ENCODE data around the gene STAM. TPM values are rescaled to one million over a fixed set of nuclear protein-coding genes. Genes with fewer than 3 reads are reported as not detected.

STAM gene
- total and polyA plus RNA-seq, 9 of the 15 experiments (the other 6 are each of a cell fraction or from before 2014, with no cell fraction given): 13.8 to 33.5 (median 26.4) TPM

GRCh38 chr10:17669185-17669872, 25.4 kb downstream of the STAM start:
- ChIA-PET CTCF (ENCODE audit: low intra/inter-chr PET ratio) (no interaction called here), POLR2A (interaction anchor here (2.2 kb wide), 1 partner anchor 9 kb away, joined by 7 read pairs; no protein-coding TSS in a partner anchor)
- FAIRE-seq: no peak
- 77% methylated on average over 5 of the region's 11 CpGs for WGBS (ENCODE audit: insufficient coverage, low coverage, missing lambda C conversion rate)
- H3K9ac ChIP-seq (ENCODE audit: insufficient read depth in 1 of 2, low read depth in 2 of 2, low read length in 2 of 2): no peak overlapping the region
- no peak for DNase-seq (ENCODE audit: extremely low read depth in 1 of 4, low spot score in 3 of 4)
- H4K20me1 ChIP-seq (replicated peaks; ENCODE audit: control insufficient read depth, insufficient read depth, low read length): peaks cover 6% of the 10 kb centered on the region; the same call in 1 of the 2 replicates
- no peaks in the 10 kb centered on the region for H3K27me3 ChIP-seq (ENCODE audit: control insufficient read depth in 2 of 2, insufficient read depth in 2 of 2, low read length in 2 of 2)
- intact Hi-C loops (cut with micrococcal nuclease): no loop called here
- ATAC-seq: no peak
- no peak overlapping the region for H3K27ac ChIP-seq (ENCODE audit: extremely low read depth, low read depth, low read length)
- no peak overlapping the region for H3K4me3 ChIP-seq
- in situ Hi-C loops (cut with MboI): no loop called here
- H3K4me2 ChIP-seq (ENCODE audit: insufficient read depth, low read length): no peak overlapping the region
- peaks cover 93% of the 10 kb centered on the region for H3K79me2 ChIP-seq (ENCODE audit: control insufficient read depth, insufficient read depth, low read length)
- no TSS peak for BruUV-seq (replicated peaks)
- peaks cover 2% of the 10 kb centered on the region; the same call in 1 of the 3 replicates for H3K36me3 ChIP-seq (ENCODE audit: control insufficient read depth, insufficient read depth, low read length)
- TF ChIP-seq, protein P1, sequence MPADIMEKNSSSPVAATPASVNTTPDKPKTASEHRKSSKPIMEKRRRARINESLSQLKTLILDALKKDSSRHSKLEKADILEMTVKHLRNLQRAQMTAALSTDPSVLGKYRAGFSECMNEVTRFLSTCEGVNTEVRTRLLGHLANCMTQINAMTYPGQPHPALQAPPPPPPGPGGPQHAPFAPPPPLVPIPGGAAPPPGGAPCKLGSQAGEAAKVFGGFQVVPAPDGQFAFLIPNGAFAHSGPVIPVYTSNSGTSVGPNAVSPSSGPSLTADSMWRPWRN (IDR thresholded peaks at IDR 0.05; ENCODE audit: low read depth): no peak
- 0 out of 2 replicates have a peak, but pooled peaks have one; percentile 32 for TF ChIP-seq CC2D1A (IDR thresholded peaks at IDR 0.05)
- H2AFZ ChIP-seq (ENCODE audit: low read depth, low read length): no peak overlapping the region
- H3K4me1 ChIP-seq (replicated peaks in 1 of 2; ENCODE audit: control insufficient read depth in 2 of 2, insufficient read depth in 2 of 2, low read length in 2 of 2): peaks cover 6 to 23% of the 10 kb centered on the region in 2 experiments; a peak in 4 of 5 replicates
- H3K9me3 ChIP-seq (replicated peaks; ENCODE audit: control insufficient read depth, insufficient read depth, low read depth, low read length): no peaks in the 10 kb centered on the region
- H3K9me1 ChIP-seq (ENCODE audit: control insufficient read depth, insufficient read depth, low read length): no peaks in the 10 kb centered on the region

DNA sequence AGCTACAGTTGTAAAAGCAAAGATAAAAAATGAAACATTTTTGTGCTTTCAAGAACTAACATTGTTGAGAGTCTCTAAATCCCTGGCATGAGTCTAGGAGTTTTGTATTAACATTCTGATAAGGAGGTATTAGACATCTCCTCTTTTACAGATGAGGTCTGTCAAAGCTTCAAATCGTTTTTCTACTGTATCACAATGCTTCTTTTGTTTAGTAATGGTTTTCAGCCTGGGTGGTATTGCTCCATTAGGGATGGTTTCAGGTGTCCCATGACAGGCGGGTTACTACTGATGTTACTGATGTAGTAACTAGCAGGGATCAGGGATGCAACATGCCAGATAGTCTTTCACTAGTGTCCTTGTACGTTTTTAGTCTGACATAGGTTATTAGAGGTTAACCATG, 27.4 kb downstream of the STAM start:
- BruUV-seq (replicated peaks): no TSS peak
- DNase-seq (ENCODE audit: extremely low read depth in 1 of 4, low spot score in 3 of 4) (no peak), ATAC-seq (no peak), FAIRE-seq (no peak)
- Histone ChIP-seq H2AFZ (ENCODE audit: low read depth, low read length) (no peak overlapping the region), H3K9ac (ENCODE audit: insufficient read depth in 1 of 2, low read depth in 2 of 2, low read length in 2 of 2) (no peak overlapping the region), H3K27me3 (ENCODE audit: control insufficient read depth in 2 of 2, insufficient read depth in 2 of 2, low read length in 2 of 2) (no peaks in the 10 kb centered on the region), H3K79me2 (ENCODE audit: control insufficient read depth, insufficient read depth, low read length) (peaks cover 95% of the 10 kb centered on the region), H3K4me3 (no peak overlapping the region), H3K36me3 (ENCODE audit: control insufficient read depth, insufficient read depth, low read length) (no peaks in the 10 kb centered on the region), H3K9me3 (replicated peaks; ENCODE audit: control insufficient read depth, insufficient read depth, low read depth, low read length) (no peaks in the 10 kb centered on the region), H3K4me2 (ENCODE audit: insufficient read depth, low read length) (no peak overlapping the region), H3K4me1 (replicated peaks in 1 of 2; ENCODE audit: control insufficient read depth in 2 of 2, insufficient read depth in 2 of 2, low read length in 2 of 2) (peaks cover 10 to 33% of the 10 kb centered on the region in 2 experiments), H3K27ac (ENCODE audit: extremely low read depth, low read depth, low read length) (no peak overlapping the region), H4K20me1 (replicated peaks; ENCODE audit: control insufficient read depth, insufficient read depth, low read length) (peaks cover 9% of the 10 kb centered on the region; the same call in 1 of the 2 replicates), H3K9me1 (ENCODE audit: control insufficient read depth, insufficient read depth, low read length) (no peaks in the 10 kb centered on the region)
- ChIA-PET POLR2A (no interaction called here), CTCF (ENCODE audit: low intra/inter-chr PET ratio) (no interaction called here)
- 42% methylated on average over 3 of the region's 3 CpGs for WGBS (ENCODE audit: insufficient coverage, low coverage, missing lambda C conversion rate)
- intact Hi-C loops (cut with micrococcal nuclease) (no loop called here), in situ Hi-C loops (cut with MboI) (no loop called here)
- TF ChIP-seq, protein P2, sequence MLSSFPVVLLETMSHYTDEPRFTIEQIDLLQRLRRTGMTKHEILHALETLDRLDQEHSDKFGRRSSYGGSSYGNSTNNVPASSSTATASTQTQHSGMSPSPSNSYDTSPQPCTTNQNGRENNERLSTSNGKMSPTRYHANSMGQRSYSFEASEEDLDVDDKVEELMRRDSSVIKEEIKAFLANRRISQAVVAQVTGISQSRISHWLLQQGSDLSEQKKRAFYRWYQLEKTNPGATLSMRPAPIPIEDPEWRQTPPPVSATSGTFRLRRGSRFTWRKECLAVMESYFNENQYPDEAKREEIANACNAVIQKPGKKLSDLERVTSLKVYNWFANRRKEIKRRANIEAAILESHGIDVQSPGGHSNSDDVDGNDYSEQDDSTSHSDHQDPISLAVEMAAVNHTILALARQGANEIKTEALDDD (IDR thresholded peaks at IDR 0.05): peak; percentile 44; the same call in 1 of the 2 replicates
- TF ChIP-seq ZNF318 (IDR thresholded peaks at IDR 0.05; ENCODE audit: borderline replicate concordance in 1 of 2, low read depth in 1 of 2): no peak
